Gastrocnemius medialis (tissue), 4 donors: ENCODE measurements around the gene PLA2G4D. TPM values are rescaled to one million over a fixed set of nuclear protein-coding genes. Genes with fewer than 3 reads are reported as not detected.

Experiments
- ATAC-seq, 2 donors: fragments of 150-250 bp; one replicate each; pipeline ENCODE4 v1.9.1; 2016
- DNase-seq, 2 donors: peaks; one replicate each; pipeline ENCODE4 v3.0.0-alpha.2; 2019
- H3K27ac ChIP-seq, 4 donors: fragments of 200-600 bp; sonication (generic); 1 replicate in 1 of 4; 2 replicates in 3 of 4; pipeline ENCODE4 v1.5.1; 2016 to 2018; ENCODE audit warnings: mild to moderate bottlenecking in 2 of 4, moderate library complexity in 1 of 4
- H3K27me3 ChIP-seq, 3 donors: fragments of 200-600 bp; sonication (generic) in 2 of 3; 1 replicate in 1 of 3; 2 replicates in 2 of 3; pipeline versions ENCODE4 v1.5.1 to v1.6.0; 2016 to 2019; ENCODE audit warnings: mild to moderate bottlenecking in 1 of 3, moderate library complexity in 1 of 3
- H3K36me3 ChIP-seq, 2 donors: fragments of 200-600 bp; sonication (generic) in 1 of 2; one replicate each; pipeline ENCODE4 v1.5.1; 2017 to 2018
- H3K4me1 ChIP-seq, 2 donors: fragments of 200-600 bp; sonication (generic) in 1 of 2; one replicate each; pipeline ENCODE4 v1.5.1; 2016 to 2017; ENCODE audit warnings: mild to moderate bottlenecking in 2 of 2
- H3K4me3 ChIP-seq, 4 donors: fragments of 200-600 bp; sonication (generic) in 3 of 4; 1 replicate in 1 of 4; 2 replicates in 3 of 4; pipeline ENCODE4 v1.5.1; 2016 to 2019; ENCODE audit warnings: mild to moderate bottlenecking in 2 of 4
- H3K9me3 ChIP-seq, 3 donors: fragments of 200-600 bp; sonication (generic) in 2 of 3; 1 replicate in 1 of 3; 2 replicates in 2 of 3; pipeline ENCODE4 v1.5.1; 2016 to 2019
- CTCF ChIP-seq, 5 experiments: fragments of 450-650 bp in 3 of 5; fragments of 200-600 bp in 2 of 5; sonication (generic) in 2 of 5; IDR thresholded peaks in 4 of 5; conservative IDR thresholded peaks in 1 of 5; 1 replicate in 4 of 5; 2 replicates in 1 of 5; pipeline ENCODE4 v1.5.1; 2016 to 2019; ENCODE audit warnings: antibody characterized with exemption in 5 of 5, mild to moderate bottlenecking in 3 of 5, moderate library complexity in 3 of 5
- POLR2A ChIP-seq, 2 donors: fragments of 450-650 bp; IDR thresholded peaks; one replicate each; pipeline ENCODE4 v1.6.1; 2017; ENCODE audit warnings: antibody characterized with exemption in 2 of 2, mild to moderate bottlenecking in 2 of 2, moderate library complexity in 2 of 2
- in situ Hi-C, 4 donors: fragments of 200-750 bp; cut with MboI; loops; one replicate each; pipeline versions ENCODE4 v1.15.0 to v1.8.0; 2017; ENCODE audit warnings: low sequenced_read_pairs in 4 of 4
- intact Hi-C: fragments of 100-400 bp; cut with DNase I; formaldehyde crosslinking; loops from one replicate; pipeline ENCODE4 v1.15.1; 2023; ENCODE audit warnings: low total_unique reads
- total RNA-seq, 4 donors: library from RNA; depleted of rRNA; stranded (reverse); fragments of >200 nt; gene quantifications; one replicate each; pipeline versions ENCODE4 v1.1.0 to v1.2.3, GENCODE V29; 2016

The PLA2G4D gene
- total RNA-seq, 4 donors from 2014 or later = 0.10 TPM; not detected in 3

- Histone ChIP-seq H3K4me1 (peaks cover 0 to 13% of the 10 kb centered on the region in 2 donors), H3K4me3 (no peak overlapping the region), H3K27me3 (no peaks in the 10 kb centered on the region), H3K36me3 (no peaks in the 10 kb centered on the region), H3K27ac (no peak overlapping the region), H3K9me3 (no peaks in the 10 kb centered on the region)
- DNase-seq = no peak
- intact Hi-C loops (loop anchor here (5.0 kb wide), 1 partner anchor 43 kb away; no protein-coding TSS in a partner anchor), in situ Hi-C loops (no loop called here)
- TF ChIP-seq POLR2A (IDR thresholded peaks at IDR 0.05) = no peak
- no peak for ATAC-seq
These were observed 5.3 kb downstream of the PLA2G4D start for GRCh38 chr15:42088801-42089640.

- in situ Hi-C loops (no loop called here), intact Hi-C loops (loop anchor here (5.0 kb wide), 1 partner anchor 44 kb away; no protein-coding TSS in a partner anchor)
- H3K4me3 ChIP-seq = no peak overlapping the region
- DNase-seq (no peak), ATAC-seq (no peak)
- no peaks in the 10 kb centered on the region for H3K9me3 ChIP-seq
- H3K27ac ChIP-seq = no peak overlapping the region
- TF ChIP-seq CTCF (IDR thresholded peaks at IDR 0.05 in 4 of 5, conservative IDR thresholded peaks at IDR 0.05 in 1 of 5) (no peak), POLR2A (IDR thresholded peaks at IDR 0.05) (no peak)
- H3K27me3 ChIP-seq = no peaks in the 10 kb centered on the region
- peaks cover 0 to 8% of the 10 kb centered on the region in 2 donors for H3K4me1 ChIP-seq
- no peaks in the 10 kb centered on the region for H3K36me3 ChIP-seq
These were observed 6.2 kb downstream of the PLA2G4D start for GRCh38 chr15:42087926-42088800.

- TF ChIP-seq CTCF (IDR thresholded peaks at IDR 0.05 in 4 of 5, conservative IDR thresholded peaks at IDR 0.05 in 1 of 5) = no peak
- no peak for TF ChIP-seq POLR2A (IDR thresholded peaks at IDR 0.05)
- ATAC-seq (no peak), DNase-seq (no peak)
- no peaks in the 10 kb centered on the region for H3K36me3 ChIP-seq
- H3K4me3 ChIP-seq = no peak overlapping the region
- H3K4me1 ChIP-seq = peaks cover 0 to 6% of the 10 kb centered on the region in 2 donors
- H3K27me3 ChIP-seq = no peaks in the 10 kb centered on the region
- intact Hi-C loops (loop anchor here (5.0 kb wide), 1 partner anchor 45 kb away; no protein-coding TSS in a partner anchor), in situ Hi-C loops (no loop called here)
- no peaks in the 10 kb centered on the region for H3K9me3 ChIP-seq
- no peak overlapping the region for H3K27ac ChIP-seq
These were observed 6.9 kb downstream of the PLA2G4D start for GRCh38 chr15:42087460-42087859.

- no peaks in the 10 kb centered on the region for H3K9me3 ChIP-seq
- ATAC-seq = no peak
- H3K4me1 ChIP-seq = peaks cover 0 to 6% of the 10 kb centered on the region in 2 donors
- no peaks in the 10 kb centered on the region for H3K36me3 ChIP-seq
- intact Hi-C loops (loop anchor here (5.0 kb wide), 1 partner anchor 47 kb away; no protein-coding TSS in a partner anchor), in situ Hi-C loops (no loop called here)
- H3K27ac ChIP-seq = no peak overlapping the region
- no peaks in the 10 kb centered on the region for H3K27me3 ChIP-seq
- TF ChIP-seq POLR2A (IDR thresholded peaks at IDR 0.05) (no peak), CTCF (IDR thresholded peaks at IDR 0.05 in 4 of 5, conservative IDR thresholded peaks at IDR 0.05 in 1 of 5) (no peak)
- H3K4me3 ChIP-seq = no peak overlapping the region
- no peak for DNase-seq
These were observed 8.6 kb downstream of the PLA2G4D start for GRCh38 chr15:42085721-42086120.

- H3K4me3 ChIP-seq = no peak overlapping the region
- H3K9me3 ChIP-seq = no peaks in the 10 kb centered on the region
- no peak overlapping the region for H3K27ac ChIP-seq
- H3K4me1 ChIP-seq = peaks cover 0 to 6% of the 10 kb centered on the region in 2 donors
- no peaks in the 10 kb centered on the region for H3K27me3 ChIP-seq
- intact Hi-C loops (loop anchor here (5.0 kb wide), 1 partner anchor 47 kb away; no protein-coding TSS in a partner anchor), in situ Hi-C loops (no loop called here)
- no peak for TF ChIP-seq POLR2A (IDR thresholded peaks at IDR 0.05)
- TF ChIP-seq CTCF (IDR thresholded peaks at IDR 0.05 in 4 of 5, conservative IDR thresholded peaks at IDR 0.05 in 1 of 5) = no peak
- ATAC-seq = no peak
- no peak for DNase-seq
- H3K36me3 ChIP-seq = no peaks in the 10 kb centered on the region
These were observed 9.1 kb downstream of the PLA2G4D start for GRCh38 chr15:42085236-42085605.
